GM20000 (cell line): ENCODE results near the gene TNRC6B.
A peak's percentile ranks its signal among the peaks of the same experiment; 100 is the strongest.

ENCODE experiments used
- DNase-seq: peaks from one replicate; pipeline ENCODE4 v3.0.0; 2012; ENCODE audit warnings: low spot score
- CTCF ChIP-seq: IDR thresholded peaks from 2 replicates; pipeline ENCODE4 v1.5.1; 2012; ENCODE audit warnings: mild to moderate bottlenecking, control low read depth; ENCODE audit errors: extremely low read depth, missing control alignments

Gene TNRC6B

DNA sequence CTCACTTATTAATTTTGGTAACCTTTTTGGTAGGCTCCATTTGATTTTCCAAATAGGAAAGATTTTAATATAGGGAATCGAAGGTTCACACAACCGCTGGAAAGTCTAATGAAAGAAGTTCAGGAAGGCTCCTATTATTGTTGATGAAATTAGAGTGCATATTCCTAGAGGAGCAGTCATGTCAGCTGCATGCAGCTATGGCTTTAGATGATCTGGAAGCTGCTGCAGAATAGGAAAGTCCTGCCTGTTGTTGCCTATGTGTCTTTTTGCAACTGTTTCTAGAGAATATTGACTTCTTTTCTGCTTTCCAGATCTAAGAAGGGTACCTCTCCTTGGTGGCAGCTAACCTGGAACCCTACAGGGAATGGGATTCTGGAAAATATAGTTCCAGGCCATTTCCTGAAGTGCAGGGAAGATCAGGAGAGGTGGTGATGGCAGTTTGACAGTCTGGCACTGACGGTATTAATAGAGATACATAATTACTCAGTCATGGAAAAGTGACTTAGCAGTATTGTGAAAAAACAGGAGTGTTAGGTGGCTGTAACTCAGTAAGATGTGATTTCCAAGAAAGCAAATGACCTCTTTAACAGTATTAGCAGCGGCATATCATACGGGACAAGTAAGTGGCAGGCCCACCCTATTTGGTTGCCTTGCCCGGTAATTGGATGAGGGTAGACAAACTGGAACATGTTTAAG, 54.0 kb downstream of the TNRC6B start:
- no peak for TF ChIP-seq CTCF
- DNase-seq: no peak

DNA sequence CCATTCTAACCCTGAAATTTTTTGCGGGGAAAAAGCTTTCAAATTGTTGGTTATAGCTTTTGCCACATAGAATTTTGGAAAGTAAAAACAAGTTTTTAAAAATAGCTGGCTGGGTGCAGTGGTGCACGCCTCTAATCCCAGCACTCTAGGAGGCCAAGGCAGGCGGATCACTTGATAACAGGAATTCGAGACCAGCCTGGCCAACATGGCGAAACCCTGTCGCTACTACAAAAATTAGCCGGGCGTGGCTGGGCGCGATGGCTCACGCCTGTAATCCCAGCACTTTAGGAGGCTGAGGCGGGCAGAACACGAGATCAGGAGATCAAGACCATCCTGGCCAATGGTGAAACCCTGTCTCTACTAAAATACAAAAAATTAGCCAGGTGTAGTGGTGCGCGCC, 54.9 kb downstream of the TNRC6B start:
- TF ChIP-seq CTCF: no peak
- no peak for DNase-seq

DNA sequence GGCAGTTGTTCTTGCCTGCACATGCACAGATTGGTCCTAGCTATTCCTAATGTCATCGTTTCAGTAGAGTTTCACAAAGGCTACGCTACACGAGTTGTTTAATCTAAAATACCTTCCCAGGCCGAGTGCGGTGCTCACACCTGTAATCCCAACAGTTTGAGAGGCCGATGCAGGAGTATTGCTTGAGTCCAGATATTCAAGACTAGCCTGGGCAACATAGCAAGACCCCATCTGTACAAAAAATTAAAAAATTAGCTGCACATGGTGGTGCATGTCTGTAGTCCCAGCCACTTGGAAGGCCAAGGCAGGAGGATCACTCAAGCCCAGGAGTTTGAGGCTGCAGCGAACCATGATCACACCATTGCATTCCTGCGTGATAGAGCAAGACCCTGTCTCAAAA, 56.2 kb downstream of the TNRC6B start:
- no peak for TF ChIP-seq CTCF
- no peak for DNase-seq

- TF ChIP-seq CTCF: no peak
- no peak for DNase-seq
Measured at GRCh38 chr22:40234658-40235057, 56.9 kb downstream of the TNRC6B start.

DNA sequence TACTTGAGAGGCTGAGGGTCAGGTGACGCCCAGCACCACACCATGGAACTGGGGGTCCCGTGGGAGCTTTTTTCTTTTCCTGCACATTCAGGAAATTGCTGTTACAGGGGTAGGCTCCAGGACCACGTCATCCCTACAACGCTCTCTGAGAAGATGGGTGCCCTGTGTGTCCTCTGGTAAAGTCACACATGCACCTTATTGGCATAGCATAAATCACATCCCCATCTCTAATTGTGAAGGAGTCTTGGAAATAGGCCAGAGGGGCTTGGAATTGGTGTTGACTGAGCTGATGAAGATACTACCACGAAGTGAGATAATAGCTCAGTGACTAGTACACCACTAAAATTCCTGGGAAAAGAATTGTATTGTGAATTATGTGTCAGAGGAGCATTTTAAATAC, 57.6 kb downstream of the TNRC6B start:
- no peak for TF ChIP-seq CTCF
- DNase-seq: no peak

GRCh38 chr22:40236131-40236665, 58.5 kb downstream of the TNRC6B start:
- no peak for DNase-seq
- no peak for TF ChIP-seq CTCF

DNA sequence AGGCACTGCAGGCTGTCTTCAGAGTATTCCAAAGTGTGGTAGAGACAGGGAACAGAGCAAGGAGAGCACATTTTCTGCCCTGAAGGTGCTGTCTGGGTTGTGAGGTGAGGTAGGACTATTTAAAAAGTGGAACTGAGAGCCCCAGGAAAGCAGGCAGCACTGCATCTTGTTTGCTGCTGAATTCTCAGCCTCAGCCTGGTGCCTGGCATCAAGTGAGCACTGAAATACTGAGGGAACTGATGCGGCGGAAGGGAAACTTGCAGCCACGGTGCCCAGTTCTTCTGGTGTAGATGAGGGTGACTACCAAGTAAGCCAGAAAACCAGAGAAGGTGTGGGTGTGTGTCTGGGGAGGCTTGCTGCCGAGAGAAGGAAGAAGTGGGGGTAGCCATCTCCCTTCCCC, 59.5 kb downstream of the TNRC6B start:
- no peak for TF ChIP-seq CTCF
- DNase-seq: peak; percentile 41
